IMR-90 (cell line): ENCODE data around the gene MICB. TPM values are rescaled to one million over a fixed set of nuclear protein-coding genes. Genes with fewer than 3 reads are reported as not detected.

ENCODE experiments used
- ATAC-seq: fragments of 200-7000 bp; cut with Tn5 transposase; 2 replicates; pipeline ENCODE4 v1.9.1; 2020; ENCODE audit warnings: low read depth, mild to moderate bottlenecking, moderate library complexity
- BruUV-seq: library from RNA; stranded (reverse); fragments of 400-500 nt; replicated peaks from 2 replicates; lab custom pipeline; 2021; lab: Mats Ljungman, UMichigan
- CTCF ChIA-PET: fragments of 300-600 bp; formaldehyde crosslinking; extraction: SDS; loops from one replicate; lab custom pipeline; 2021; ENCODE audit warnings: antibody characterized with exemption; lab: Yijun Ruan, JAX
- POLR2A ChIA-PET: fragments of 300-600 bp; sonication (Branson Sonifier 250); formaldehyde crosslinking; loops from one replicate; lab custom pipeline; 2022; ENCODE audit warnings: antibody characterized with exemption; ENCODE audit not compliant: unreplicated experiment; lab: Charles Lee
- DNase-seq: peaks from one replicate; pipeline ENCODE4 v3.0.0; 2013
- H2AFZ ChIP-seq: replicated peaks from 2 replicates; pipeline ENCODE3; 2013; ENCODE audit warnings: low read length, mild to moderate bottlenecking; ENCODE audit not compliant: poor library complexity
- H2AK5ac ChIP-seq: 2 replicates; pipeline ENCODE4 v1.6.1; 2013; ENCODE audit warnings: low read depth, low read length, inconsistent platforms
- H2AK9ac ChIP-seq: replicated peaks from 2 replicates; pipeline ENCODE3; 2013; ENCODE audit warnings: mild to moderate bottlenecking, low read depth, low read length, moderate library complexity; ENCODE audit not compliant: poor library complexity
- H2BK120ac ChIP-seq: 2 replicates; pipeline ENCODE4 v1.6.1; 2013; ENCODE audit warnings: low read depth, low read length, inconsistent platforms
- H2BK15ac ChIP-seq: 3 replicates; pipeline ENCODE4 v1.6.1; 2013; ENCODE audit warnings: low read depth, low read length, inconsistent platforms
- H2BK20ac ChIP-seq: 2 replicates; pipeline ENCODE4 v1.6.1; 2013; ENCODE audit warnings: low read depth, mild to moderate bottlenecking, inconsistent platforms, low read length, moderate library complexity
- H2BK5ac ChIP-seq: 2 replicates; pipeline ENCODE4 v1.6.1; 2013; ENCODE audit warnings: mild to moderate bottlenecking, low read depth, low read length, inconsistent platforms; ENCODE audit not compliant: poor library complexity, severe bottlenecking
- H3K14ac ChIP-seq: replicated peaks from 2 replicates; pipeline ENCODE4 v1.6.1; 2013; ENCODE audit warnings: low read depth, low read length, inconsistent platforms
- H3K18ac ChIP-seq: 2 replicates; pipeline ENCODE4 v1.6.1; 2013; ENCODE audit warnings: low read depth, low read length, control low read depth
- H3K23ac ChIP-seq: 2 replicates; pipeline ENCODE4 v1.6.1; 2013; ENCODE audit warnings: low read depth, low read length, inconsistent platforms
- H3K27ac ChIP-seq: 2 replicates; pipeline ENCODE4 v1.5.1; 2013; ENCODE audit warnings: mild to moderate bottlenecking, control low read depth, low read length; ENCODE audit not compliant: insufficient read depth
- H3K27me3 ChIP-seq: 2 replicates; pipeline ENCODE4 v1.6.1; 2013; ENCODE audit warnings: low read length; ENCODE audit not compliant: control insufficient read depth, insufficient read depth
- H3K36me3 ChIP-seq: 2 replicates; pipeline ENCODE4 v1.6.1; 2013; ENCODE audit warnings: low read length, mixed read lengths; ENCODE audit not compliant: control insufficient read depth, insufficient read depth
- H3K4ac ChIP-seq: 2 replicates; pipeline ENCODE4 v1.6.1; 2013; ENCODE audit warnings: low read depth, low read length, inconsistent platforms
- H3K4me1 ChIP-seq: 2 replicates; pipeline ENCODE4 v1.6.1; 2013; ENCODE audit warnings: low read length, mixed read lengths; ENCODE audit not compliant: control insufficient read depth, insufficient read depth
- H3K4me2 ChIP-seq: 2 replicates; pipeline ENCODE4 v1.6.1; 2013; ENCODE audit warnings: low read depth, mild to moderate bottlenecking, control low read depth, low read length, moderate library complexity
- H3K4me3 ChIP-seq: 2 replicates; pipeline ENCODE4 v1.5.1; 2013; ENCODE audit warnings: low read depth, mild to moderate bottlenecking, control low read depth, low read length, moderate library complexity; ENCODE audit not compliant: insufficient read depth
- H3K56ac ChIP-seq: 2 replicates; pipeline ENCODE4 v1.6.1; 2013; ENCODE audit warnings: low read length, inconsistent platforms; ENCODE audit not compliant: insufficient read depth; ENCODE audit errors: extremely low read depth
- H3K79me1 ChIP-seq, 2 experiments: 2 replicates each; pipeline ENCODE4 v1.6.1; 2013; ENCODE audit warnings: low read length in 2 of 2, inconsistent platforms in 1 of 2, low read depth in 1 of 2
- H3K9ac ChIP-seq: 2 replicates; pipeline ENCODE4 v1.6.1; 2013; ENCODE audit warnings: low read depth, low read length, control low read depth
- H3K9me1 ChIP-seq: 2 replicates; pipeline ENCODE4 v1.6.1; 2013; ENCODE audit warnings: low read length, inconsistent platforms; ENCODE audit not compliant: insufficient read depth
- H3K9me3 ChIP-seq: 2 replicates; pipeline ENCODE4 v1.6.1; 2013; ENCODE audit warnings: low read length; ENCODE audit not compliant: control insufficient read depth, insufficient read depth
- H4K20me1 ChIP-seq: 2 replicates; pipeline ENCODE4 v1.6.1; 2013; ENCODE audit warnings: low read length, inconsistent platforms; ENCODE audit not compliant: insufficient read depth
- H4K5ac ChIP-seq: 2 replicates; pipeline ENCODE4 v1.6.1; 2013; ENCODE audit warnings: mild to moderate bottlenecking, low read depth, low read length, control low read depth
- H4K8ac ChIP-seq, 2 experiments: 2 replicates each; pipeline ENCODE4 v1.6.1; 2013; ENCODE audit warnings: low read depth in 2 of 2, low read length in 2 of 2, control low read depth in 1 of 2, inconsistent platforms in 1 of 2
- H4K91ac ChIP-seq: 2 replicates; pipeline ENCODE4 v1.6.1; 2013; ENCODE audit warnings: low read depth, low read length, inconsistent platforms; ENCODE audit not compliant: insufficient read depth
- CTCF ChIP-seq: conservative IDR thresholded peaks from 2 replicates; pipeline ENCODE4 v1.5.1; 2012; ENCODE audit warnings: mild to moderate bottlenecking, low read depth, low read length, improper control_type of control experiment
- NFE2L2 ChIP-seq: fragments of 150-350 bp; IDR thresholded peaks from 2 replicates; pipeline ENCODE4 v1.6.1; 2016; ENCODE audit warnings: low read depth, mild to moderate bottlenecking, low read length
- RAD21 ChIP-seq: IDR thresholded peaks from 2 replicates; pipeline ENCODE4 v1.6.1; 2012; ENCODE audit warnings: low read length, improper control_type of control experiment
- RCOR1 ChIP-seq: IDR thresholded peaks from 2 replicates; pipeline ENCODE4 v1.6.1; 2012; ENCODE audit warnings: mild to moderate bottlenecking, low read length, improper control_type of control experiment; ENCODE audit not compliant: insufficient replicate concordance
- RFX5 ChIP-seq: IDR thresholded peaks from 2 replicates; pipeline ENCODE4 v1.8.0; 2012; ENCODE audit warnings: low read depth, mild to moderate bottlenecking, low read length, moderate library complexity
- WGBS, 2 experiments: methylation state at CpG; one replicate each; pipeline versions ENCODE4 v1.1.5 to v1.1.7; 2013; ENCODE audit warnings: missing lambda C conversion rate in 2 of 2; ENCODE audit not compliant: insufficient read length in 1 of 2; ENCODE audit errors: extremely low coverage in 2 of 2; 5-methylcytosine and 5-hydroxymethylcytosine counted together
- dilution Hi-C: fragments of 300-500 bp; cut with HindIII; formaldehyde crosslinking; loops from one replicate; pipeline ENCODE4 v1.14.3; 2018; ENCODE audit warnings: low sequenced_read_pairs; ENCODE audit not compliant: unreplicated experiment
- in situ Hi-C: fragments of 300-500 bp; cut with MboI; formaldehyde crosslinking; loops from 3 replicates; pipeline ENCODE4 v1.14.3; 2019; ENCODE audit warnings: low sequenced_read_pairs, inconsistent platforms, mixed read lengths
- intact Hi-C: fragments of 100-400 bp; cut with micrococcal nuclease; formaldehyde crosslinking; loops from 2 replicates; pipeline ENCODE4 v1.10.0; 2022
- polyA plus RNA-seq, 3 experiments: library from polyadenylated mRNA; depleted of rRNA; stranded (reverse); fragments of >200 nt; gene quantifications; 2 replicates each; pipeline ENCODE4 v1.2.3, GENCODE V29; 2012; ENCODE audit warnings: low replicate concordance in 1 of 3
- total RNA-seq: library from RNA; depleted of rRNA; stranded (reverse); fragments of >200 nt; gene quantifications from 2 replicates; pipeline ENCODE4 v1.2.3, GENCODE V29; 2012

MICB gene
- total and polyA plus RNA-seq, 2 of the 4 experiments (the other 2 are of a cell fraction): 9.6 to 11.1 TPM

DNA sequence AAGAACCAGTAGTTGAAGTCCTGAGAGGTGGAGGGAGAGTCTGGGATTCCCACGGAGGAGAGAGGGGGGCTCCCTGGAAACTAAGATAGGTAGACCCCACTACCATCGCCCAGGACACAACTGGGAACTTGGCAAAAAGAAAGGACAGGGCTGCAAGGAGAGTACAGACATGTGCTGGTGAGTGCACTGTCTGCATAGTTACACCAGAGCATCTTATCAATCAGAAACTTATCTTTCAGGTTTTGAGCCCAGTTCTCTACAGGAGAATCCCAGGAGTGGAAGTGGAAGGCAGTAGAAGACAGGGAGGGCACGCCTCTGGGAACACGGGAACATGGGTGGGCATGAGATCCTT lies 61.6 kb downstream of the MICB start:
- dilution Hi-C loops: no loop called here
- Histone ChIP-seq H2BK20ac (peak overlapping the region; percentile 14; the same call in 1 of the 2 replicates), H3K4me1 (peaks cover 18% of the 10 kb centered on the region), H3K56ac (no peak overlapping the region), H2BK5ac (peak overlapping the region; percentile 46), H3K4ac (peak overlapping the region; percentile 66), H3K18ac (no peak overlapping the region), H4K8ac (peak overlapping the region in 1 of 2 experiments; percentile 57; a peak in 1 of 4 replicates), H4K91ac (peak overlapping the region; percentile 52), H3K27ac (no peak overlapping the region), H2AK5ac (peak overlapping the region; percentile 78; the same call in 1 of the 2 replicates), H4K20me1 (no peaks in the 10 kb centered on the region), H4K5ac (no peak overlapping the region), H3K36me3 (peaks cover 28% of the 10 kb centered on the region), H2BK15ac (peak overlapping the region; percentile 21; the same call in 1 of the 3 replicates), H3K14ac (peak overlapping the region; percentile 52; the same call in 1 of the 2 replicates), H3K23ac (peak overlapping the region; percentile 59; the same call in 1 of the 2 replicates), H3K4me3 (no peak overlapping the region), H3K27me3 (no peaks in the 10 kb centered on the region), H3K9me3 (no peaks in the 10 kb centered on the region), H3K4me2 (no peak overlapping the region), H3K9ac (no peak overlapping the region), H3K9me1 (peaks cover 19% of the 10 kb centered on the region; the same call in 1 of the 2 replicates), H2AK9ac (peak overlapping the region; percentile 74), H2AFZ (peak overlapping the region; percentile 9), H3K79me1 (peaks cover 9 to 20% of the 10 kb centered on the region in 2 experiments; a peak in 3 of 4 replicates), H2BK120ac (0 out of 2 replicates have a peak overlapping the region, but pooled peaks have one; percentile 72)
- BruUV-seq: no TSS peak
- ATAC-seq (no peak), DNase-seq (no peak)
- in situ Hi-C loops: no loop called here
- ChIA-PET POLR2A (no interaction called here), CTCF (no interaction called here)
- TF ChIP-seq RCOR1 (no peak), RFX5 (no peak), RAD21 (no peak), NFE2L2 (no peak), CTCF (no peak)
- WGBS, 2 experiments: 85% methylated on average over 3 of the region's 4 CpGs; no CpG with 5 or more reads in 1 of the 2 experiments
- intact Hi-C loops: no loop called here
